ENCODE measurements around the gene FOSL1. TPM values are rescaled to one million over a fixed set of nuclear protein-coding genes. Genes with fewer than 3 reads are reported as not detected.

The FOSL1 gene
- total RNA-seq, 6 donors from 2014 or later, result 1.8 to 16.9 (median 8.2) TPM

GRCh38 chr11:65906602-65907001, 6.4 kb upstream of the FOSL1 start:
- H3K27ac ChIP-seq, result no peak overlapping the region
- ATAC-seq (ENCODE audit: low FRiP score in 2 of 2) (no peak), DNase-seq (no peak)
- TF ChIP-seq POLR2AphosphoS5 (IDR thresholded peaks at IDR 0.05), result no peak
- no peak for TF ChIP-seq EP300 (IDR thresholded peaks at IDR 0.05)
- TF ChIP-seq POLR2A (IDR thresholded peaks at IDR 0.05), result no peak
- TF ChIP-seq CTCF (IDR thresholded peaks at IDR 0.05), result no peak
- H3K9me3 ChIP-seq, result no peaks in the 10 kb centered on the region
- H3K4me3 ChIP-seq, result no peak overlapping the region
- no peaks in the 10 kb centered on the region for H3K36me3 ChIP-seq
- no peaks in the 10 kb centered on the region for H3K27me3 ChIP-seq
- H3K4me1 ChIP-seq, result peaks cover 6 to 8% (median 7%) of the 10 kb centered on the region in 4 donors
- WGBS, 2 donors, result 86 to 89% methylated on average over 5 of the region's 5 CpGs

GRCh38 chr11:65903715-65904114, 3.5 kb upstream of the FOSL1 start:
- TF ChIP-seq POLR2AphosphoS5 (IDR thresholded peaks at IDR 0.05) (no peak), POLR2A (IDR thresholded peaks at IDR 0.05) (no peak), CTCF (IDR thresholded peaks at IDR 0.05) (no peak), EP300 (IDR thresholded peaks at IDR 0.05) (no peak)
- DNase-seq (no peak), ATAC-seq (ENCODE audit: low FRiP score in 2 of 2) (no peak)
- Histone ChIP-seq H3K4me3 (no peak overlapping the region), H3K27ac (no peak overlapping the region), H3K27me3 (peaks cover 0 to 3% (median 0%) of the 10 kb centered on the region in 4 donors), H3K4me1 (peaks cover 15 to 22% (median 18%) of the 10 kb centered on the region in 4 donors), H3K36me3 (no peaks in the 10 kb centered on the region), H3K9me3 (no peaks in the 10 kb centered on the region)
- 83% methylated on average over 8 of the region's 8 CpGs for WGBS, 2 donors

GRCh38 chr11:65903068-65903481, 2.9 kb upstream of the FOSL1 start:
- ATAC-seq (ENCODE audit: low FRiP score in 2 of 2), result no peak
- no peak overlapping the region for H3K27ac ChIP-seq
- peaks cover 0 to 3% (median 0%) of the 10 kb centered on the region in 4 donors for H3K27me3 ChIP-seq
- H3K36me3 ChIP-seq, result no peaks in the 10 kb centered on the region
- peaks cover 15 to 22% (median 18%) of the 10 kb centered on the region in 4 donors for H3K4me1 ChIP-seq
- 8 to 34% methylated on average over 2 to 4 of the region's 5 CpGs for WGBS, 2 donors
- no peak for TF ChIP-seq POLR2A (IDR thresholded peaks at IDR 0.05)
- no peak for TF ChIP-seq CTCF (IDR thresholded peaks at IDR 0.05)
- TF ChIP-seq EP300 (IDR thresholded peaks at IDR 0.05), result no peak
- no peak for TF ChIP-seq POLR2AphosphoS5 (IDR thresholded peaks at IDR 0.05)
- H3K9me3 ChIP-seq, result no peaks in the 10 kb centered on the region
- H3K4me3 ChIP-seq, result no peak overlapping the region
- DNase-seq, result no peak

- 71 to 77% methylated on average over 11 of the region's 11 CpGs for WGBS, 2 donors
- Histone ChIP-seq H3K9me3 (no peaks in the 10 kb centered on the region), H3K4me1 (peaks cover 15 to 22% (median 18%) of the 10 kb centered on the region in 4 donors), H3K36me3 (no peaks in the 10 kb centered on the region), H3K27me3 (peaks cover 0 to 3% (median 0%) of the 10 kb centered on the region in 4 donors), H3K4me3 (peak overlapping the region in 3 of 4 donors; percentile 62 to 69 (median 66)), H3K27ac (peak overlapping the region in 3 of 4 donors; percentile 50 to 84 (median 70))
- ATAC-seq (ENCODE audit: low FRiP score in 2 of 2) (no peak), DNase-seq (no peak)
- TF ChIP-seq POLR2A (IDR thresholded peaks at IDR 0.05) (no peak), CTCF (IDR thresholded peaks at IDR 0.05) (no peak), EP300 (IDR thresholded peaks at IDR 0.05) (no peak), POLR2AphosphoS5 (IDR thresholded peaks at IDR 0.05) (no peak)
These were observed 652 bp upstream of the FOSL1 start for GRCh38 chr11:65900899-65901180.

All from upper lobe of left lung (tissue), 6 donors.